ENCODE data around the gene HYAL2.
"Not testable (repeated sequence)": the region's sequence is repeated elsewhere in the genome, so short reads cannot be mapped to it uniquely, and the experiment has no call there.

The HYAL2 gene

GRCh38 chr3:50290161-50290641, 32.3 kb downstream of the HYAL2 start:
- FAIRE-seq (no peak), DNase-seq (ENCODE audit: insufficient read length, low spot score) (no peak)
- no peak for TF ChIP-seq POLR2A (IDR thresholded peaks at IDR 0.05; ENCODE audit: low read depth, low read length)

GRCh38 chr3:50289130-50289529, 33.4 kb downstream of the HYAL2 start:
- FAIRE-seq, result no peak
- TF ChIP-seq POLR2A (IDR thresholded peaks at IDR 0.05; ENCODE audit: low read depth, low read length), result no peak
- DNase-seq (ENCODE audit: insufficient read length, low spot score), result no peak

- TF ChIP-seq POLR2A (IDR thresholded peaks at IDR 0.05; ENCODE audit: low read depth, low read length), result no peak
- no peak for FAIRE-seq
- no peak for DNase-seq (ENCODE audit: insufficient read length, low spot score)
Measured at GRCh38 chr3:50288387-50289007, 34.0 kb downstream of the HYAL2 start.

GRCh38 chr3:50287262-50287661, 35.3 kb downstream of the HYAL2 start:
- TF ChIP-seq POLR2A (IDR thresholded peaks at IDR 0.05; ENCODE audit: low read depth, low read length), result no peak
- FAIRE-seq, result no peak
- DNase-seq (ENCODE audit: insufficient read length, low spot score), result no peak

GRCh38 chr3:50286322-50287227, 36.0 kb downstream of the HYAL2 start:
- no peak for FAIRE-seq
- no peak for DNase-seq (ENCODE audit: insufficient read length, low spot score)
- no peak for TF ChIP-seq POLR2A (IDR thresholded peaks at IDR 0.05; ENCODE audit: low read depth, low read length)

- FAIRE-seq; DNase-seq (ENCODE audit: insufficient read length, low spot score): not testable (repeated sequence)
Measured at GRCh38 chr3:50284121-50284520, 38.4 kb downstream of the HYAL2 start.

GRCh38 chr3:50279255-50280016, 43.1 kb downstream of the HYAL2 start:
- no peak for DNase-seq (ENCODE audit: insufficient read length, low spot score)
- no peak for TF ChIP-seq POLR2A (IDR thresholded peaks at IDR 0.05; ENCODE audit: low read depth, low read length)
- FAIRE-seq, result no peak

GRCh38 chr3:50278880-50279224, 43.7 kb downstream of the HYAL2 start, which contains the start of gene LSMEM2:
TSS of gene LSMEM2 (plus strand) at chr3:50279087. CDS start at chr3:50279114, 27 bp downstream.
- DNase-seq (ENCODE audit: insufficient read length, low spot score) (no peak), FAIRE-seq (no peak)
- no peak for TF ChIP-seq POLR2A (IDR thresholded peaks at IDR 0.05; ENCODE audit: low read depth, low read length)

- DNase-seq (ENCODE audit: insufficient read length, low spot score), result no peak
- no peak for FAIRE-seq
- TF ChIP-seq POLR2A (IDR thresholded peaks at IDR 0.05; ENCODE audit: low read depth, low read length), result no peak
Measured at GRCh38 chr3:50278123-50278879, 44.2 kb downstream of the HYAL2 start.

- FAIRE-seq, result no peak
- no peak for DNase-seq (ENCODE audit: insufficient read length, low spot score)
- no peak for TF ChIP-seq POLR2A (IDR thresholded peaks at IDR 0.05; ENCODE audit: low read depth, low read length)
Measured at GRCh38 chr3:50276762-50277101, 45.8 kb downstream of the HYAL2 start.

GRCh38 chr3:50275996-50276761, 46.4 kb downstream of the HYAL2 start:
- FAIRE-seq, result no peak
- TF ChIP-seq POLR2A (IDR thresholded peaks at IDR 0.05; ENCODE audit: low read depth, low read length), result no peak
- no peak for DNase-seq (ENCODE audit: insufficient read length, low spot score)

GRCh38 chr3:50275141-50275995, 47.2 kb downstream of the HYAL2 start:
- no peak for DNase-seq (ENCODE audit: insufficient read length, low spot score)
- FAIRE-seq, result no peak
- no peak for TF ChIP-seq POLR2A (IDR thresholded peaks at IDR 0.05; ENCODE audit: low read depth, low read length)

All from H54 (cell line).